ELF-1 (cell line): ENCODE results near the gene ETFDH.
"Not testable (repeated sequence)": the region's sequence is repeated elsewhere in the genome, so short reads cannot be mapped to it uniquely, and the experiment has no call there.

Experiments used
- DNase-seq: peaks from one replicate; pipeline ENCODE4 v3.0.0-alpha.2; 2016; ENCODE audit warnings: low read depth, low spot score

ETFDH gene

GRCh38 chr4:158671915-158672806 is at the start of gene ETFDH:
ETFDH (plus strand) TSS chr4:158672296; CDS start chr4:158672457, 161 bp downstream.
- peak; percentile 100 for DNase-seq

GRCh38 chr4:158624889-158625478 is 47.1 kb upstream of the ETFDH start:
- peak; percentile 12 for DNase-seq

GRCh38 chr4:158625544-158625943 is 46.6 kb upstream of the ETFDH start:
- no peak for DNase-seq

- no peak for DNase-seq
These were observed 41.2 kb upstream of the ETFDH start for GRCh38 chr4:158630893-158631292.

- no peak for DNase-seq
These were observed 35.5 kb upstream of the ETFDH start for GRCh38 chr4:158636619-158637018.

GRCh38 chr4:158644356-158644755 is 27.7 kb upstream of the ETFDH start:
- DNase-seq = no peak

- no peak for DNase-seq
These were observed 27.3 kb upstream of the ETFDH start for GRCh38 chr4:158644760-158645159.

- no peak for DNase-seq
These were observed 22.9 kb upstream of the ETFDH start for GRCh38 chr4:158649111-158649680.

GRCh38 chr4:158652920-158653319 is 19.2 kb upstream of the ETFDH start:
- no peak for DNase-seq

- peak; percentile 95 for DNase-seq
These were observed 15.7 kb upstream of the ETFDH start for GRCh38 chr4:158656439-158656838.

GRCh38 chr4:158657291-158657690 is 14.8 kb upstream of the ETFDH start:
- no peak for DNase-seq

- DNase-seq = not testable (repeated sequence)
These were observed 8.8 kb upstream of the ETFDH start for GRCh38 chr4:158663255-158663654.

GRCh38 chr4:158663707-158664625 is 8.1 kb upstream of the ETFDH start:
- peak; percentile 37 for DNase-seq

- no peak for DNase-seq
These were observed 7.3 kb upstream of the ETFDH start for GRCh38 chr4:158664806-158665205.

GRCh38 chr4:158666892-158667291 is 5.2 kb upstream of the ETFDH start:
- DNase-seq = no peak

- no peak for DNase-seq
These were observed 4.4 kb upstream of the ETFDH start for GRCh38 chr4:158667651-158668198.

GRCh38 chr4:158669310-158669709 is 2.8 kb upstream of the ETFDH start:
- no peak for DNase-seq

- peak; percentile 81 for DNase-seq
These were observed 976 bp upstream of the ETFDH start for GRCh38 chr4:158670975-158671664.

- no peak for DNase-seq
These were observed 506 bp upstream of the ETFDH start, which contains the start of gene C4orf46 for GRCh38 chr4:158671665-158671914. C4orf46 (minus strand) TSS chr4:158671887; CDS start chr4:158671801, 86 bp downstream.

- no peak for DNase-seq
These were observed 1.5 kb downstream of the ETFDH start for GRCh38 chr4:158673633-158674032.

GRCh38 chr4:158676076-158676475 is 4.0 kb downstream of the ETFDH start:
- DNase-seq = no peak
